AG08395 (cell line): ENCODE measurements around the gene PTH1R.

ENCODE experiments used
- DNase-seq: peaks from one replicate; pipeline ENCODE4 v3.0.0; 2012; ENCODE audit warnings: mixed read lengths, low spot score

Gene PTH1R

DNA sequence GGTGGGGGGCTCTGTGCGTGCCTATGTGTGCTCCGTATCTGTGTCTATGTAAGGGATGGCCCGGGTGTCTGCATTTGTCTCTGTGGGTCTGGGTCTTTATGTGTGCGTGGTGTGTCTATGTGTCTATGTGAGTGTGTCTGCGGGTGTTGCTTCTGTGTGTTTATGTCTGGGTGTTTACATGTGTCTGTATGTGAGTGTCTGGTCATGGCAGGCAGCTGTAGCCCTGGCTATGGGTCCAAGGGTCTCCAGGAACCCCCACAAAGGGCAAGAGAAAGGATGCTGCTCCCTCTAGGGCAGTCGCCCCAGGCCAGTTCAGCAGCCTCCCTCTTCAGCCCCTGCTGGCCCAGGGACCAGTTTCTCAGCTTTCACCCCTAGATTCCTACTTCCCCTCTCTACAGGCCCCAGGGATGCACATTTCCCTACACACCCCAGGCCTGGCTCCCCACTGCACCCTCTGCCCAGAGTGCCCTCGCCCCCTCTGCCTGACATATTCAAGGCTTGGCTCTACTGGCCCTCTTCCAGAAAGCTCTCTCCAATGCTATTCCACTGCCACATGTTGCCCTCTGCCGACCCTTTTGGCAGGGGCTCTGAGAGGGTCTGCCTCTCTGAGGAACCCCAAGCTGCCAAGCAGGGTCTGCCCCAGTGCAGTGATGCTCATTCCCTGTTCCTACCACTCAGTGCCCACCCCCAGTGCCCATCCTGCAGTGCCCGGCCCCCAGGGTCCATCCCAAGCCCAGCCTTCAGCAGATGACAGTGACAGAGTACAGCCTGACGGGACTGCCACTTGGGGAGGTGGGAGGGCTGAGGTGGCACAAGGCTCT is 13.2 kb upstream of the PTH1R start:
- DNase-seq: no peak

DNA sequence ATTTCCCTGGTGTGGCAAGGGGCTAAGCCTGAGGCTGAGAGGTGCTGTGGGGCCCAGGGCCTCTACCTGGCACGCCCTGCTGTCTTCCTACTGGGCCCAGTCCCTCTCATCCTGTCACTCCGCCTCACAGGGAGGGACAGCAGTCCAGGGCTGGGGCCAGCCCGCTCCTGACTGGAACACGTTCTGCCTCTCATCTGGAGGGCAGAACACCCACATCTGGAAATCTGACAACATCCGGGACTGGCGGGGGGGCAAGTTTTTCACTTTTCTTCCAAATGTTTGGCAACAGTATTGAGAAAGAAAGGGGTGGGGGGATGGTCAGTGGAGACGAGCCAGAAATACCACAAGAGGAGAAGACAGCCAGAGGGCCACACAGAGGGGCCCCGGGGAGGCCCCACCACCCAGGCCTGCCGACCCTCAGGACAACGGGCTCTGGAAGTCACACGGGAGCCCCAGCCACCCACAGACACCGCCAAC is 12.5 kb upstream of the PTH1R start:
- DNase-seq: peak; percentile 61

DNA sequence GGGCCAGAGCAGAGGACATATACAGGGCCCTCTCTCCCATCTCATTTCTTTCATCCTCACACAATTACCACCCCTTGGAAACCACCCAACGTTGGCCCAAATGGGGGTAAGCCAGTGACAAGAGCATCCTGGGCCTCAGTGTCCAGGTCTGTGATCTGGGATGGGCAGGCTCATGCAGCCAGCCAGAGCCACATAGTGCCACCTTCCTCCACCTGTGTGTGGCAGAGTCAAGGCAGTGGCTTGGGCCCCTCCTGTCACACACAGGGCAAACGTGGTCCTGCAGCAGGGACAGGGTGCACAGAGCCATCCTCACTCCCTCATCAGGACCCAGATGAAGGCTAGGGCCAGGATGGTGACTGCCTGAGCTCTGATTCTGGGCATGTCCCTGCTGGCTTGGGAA is 12.0 kb upstream of the PTH1R start:
- DNase-seq: no peak

DNA sequence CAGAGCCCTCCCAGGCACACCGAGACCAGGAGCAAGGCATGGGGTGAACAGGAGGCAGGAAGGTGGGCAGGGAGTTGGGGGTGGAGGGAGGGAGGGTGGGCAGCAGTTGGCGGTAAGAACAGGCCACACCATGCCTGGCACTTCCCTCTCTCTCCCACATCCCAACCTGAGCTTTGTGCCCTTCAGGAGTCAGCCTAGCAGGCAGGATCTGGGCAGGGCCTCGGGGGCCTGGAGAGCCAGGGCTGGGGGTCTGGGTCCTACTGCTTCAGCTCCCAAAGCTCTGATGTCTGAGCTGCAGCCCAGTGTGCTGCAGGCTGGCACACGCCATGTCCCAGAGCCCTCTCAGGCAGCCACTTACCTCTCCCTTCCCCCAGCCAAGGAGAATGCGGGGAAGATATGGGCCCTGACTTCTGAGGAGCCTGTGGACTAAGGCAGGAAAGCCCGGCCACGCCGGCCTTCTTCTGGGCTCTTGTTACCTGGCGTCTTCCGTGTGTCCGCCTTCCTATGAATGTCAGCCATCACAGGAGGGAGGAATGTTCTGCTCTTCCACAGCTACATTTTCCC is 11.4 kb upstream of the PTH1R start:
- DNase-seq: no peak

DNA sequence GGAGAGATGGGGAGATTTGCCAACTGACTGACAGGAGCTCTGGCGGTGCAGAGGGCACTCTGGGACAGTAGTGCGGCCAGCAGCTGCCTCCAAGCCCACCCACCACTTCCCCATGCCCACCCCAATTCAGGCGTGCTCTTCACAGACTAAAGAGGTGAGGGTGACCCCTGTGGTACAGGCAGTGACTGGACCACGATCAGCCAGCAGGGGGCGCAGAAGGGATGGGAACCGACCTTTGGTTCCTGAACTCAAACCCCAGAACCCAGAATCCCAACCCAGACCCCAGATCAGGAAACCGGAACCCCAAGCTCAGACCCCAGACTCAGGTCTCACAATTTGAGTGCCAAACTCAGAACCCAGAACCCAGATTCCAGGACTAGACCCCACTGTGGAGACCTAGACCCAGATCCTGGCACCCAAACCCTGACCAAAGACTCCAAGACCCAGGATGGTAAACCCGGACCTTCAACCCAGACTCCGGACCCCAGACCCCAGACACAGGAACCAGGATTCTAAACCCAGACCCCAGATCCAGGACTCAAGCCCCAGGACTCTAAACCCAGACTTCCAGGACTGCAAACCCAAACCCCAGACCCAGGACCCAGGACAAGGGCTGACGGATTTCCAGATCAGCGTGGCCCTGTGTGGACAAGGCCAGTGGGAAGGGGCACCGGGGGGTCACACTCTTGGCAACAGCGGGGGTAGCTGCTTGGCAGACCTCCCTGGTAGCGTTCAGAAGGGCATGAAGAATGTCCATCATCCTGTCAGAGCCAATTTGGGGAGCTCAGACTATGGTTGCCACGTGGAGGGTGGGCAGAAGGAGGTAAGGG is 10.6 kb upstream of the PTH1R start:
- peak; percentile 77 for DNase-seq

DNA sequence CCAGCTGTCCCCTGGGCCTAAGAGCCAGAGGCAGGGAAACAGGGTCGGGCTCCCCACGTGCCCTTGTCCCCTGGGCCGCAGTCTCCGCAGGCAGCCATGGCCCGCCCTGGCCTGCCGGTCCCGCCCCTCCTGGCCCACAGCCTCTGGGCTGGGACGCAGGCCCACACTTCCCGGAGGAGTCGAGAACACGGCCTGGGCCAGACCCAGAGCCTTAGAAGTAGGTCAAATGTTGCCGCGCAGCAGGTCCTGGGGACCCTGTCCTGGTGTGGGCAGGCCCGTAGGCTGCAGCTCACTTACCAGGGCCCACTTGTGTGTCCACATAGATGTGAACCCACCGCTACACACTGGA is 10.0 kb upstream of the PTH1R start:
- DNase-seq: peak; percentile 79

DNA sequence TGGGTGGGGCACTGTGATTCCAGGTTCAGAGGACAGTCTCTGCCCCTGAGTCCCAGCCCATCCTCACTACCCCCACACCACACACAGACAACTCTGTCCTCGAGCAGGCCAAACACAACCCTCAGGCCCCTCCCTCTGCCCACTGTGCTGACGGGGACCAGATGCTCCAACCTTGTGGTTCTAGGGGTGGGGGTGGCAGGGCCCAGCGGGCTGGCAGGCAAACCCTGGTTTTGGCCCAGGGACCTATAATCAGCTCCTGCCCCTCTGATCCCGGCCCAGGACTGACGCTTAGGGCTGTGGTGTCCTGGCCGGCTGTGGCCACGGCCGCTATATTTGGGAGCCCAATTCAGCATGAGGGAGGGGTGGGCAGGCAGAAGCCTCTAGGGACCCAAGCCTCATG is 9.2 kb upstream of the PTH1R start:
- DNase-seq: no peak

DNA sequence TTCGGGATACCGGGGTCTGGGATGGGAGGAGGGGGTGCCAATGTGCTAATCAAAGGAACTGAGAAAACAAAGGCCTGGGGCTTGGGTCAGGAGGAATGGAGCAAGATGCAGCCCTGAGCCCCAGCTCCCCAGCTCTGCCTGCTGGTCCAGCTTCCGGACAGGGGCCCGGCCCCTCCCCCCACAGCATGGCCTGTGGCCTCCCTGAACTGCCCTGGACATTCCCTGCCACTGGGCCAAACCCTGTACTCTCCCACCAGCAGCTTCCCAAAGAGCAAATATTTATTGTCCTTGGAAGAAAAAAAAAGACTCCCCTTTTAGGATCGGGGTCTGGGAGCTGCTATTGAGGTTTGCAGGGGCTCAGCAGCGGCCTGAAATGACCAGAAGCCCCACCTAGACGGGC is 8.6 kb upstream of the PTH1R start:
- no peak for DNase-seq

DNA sequence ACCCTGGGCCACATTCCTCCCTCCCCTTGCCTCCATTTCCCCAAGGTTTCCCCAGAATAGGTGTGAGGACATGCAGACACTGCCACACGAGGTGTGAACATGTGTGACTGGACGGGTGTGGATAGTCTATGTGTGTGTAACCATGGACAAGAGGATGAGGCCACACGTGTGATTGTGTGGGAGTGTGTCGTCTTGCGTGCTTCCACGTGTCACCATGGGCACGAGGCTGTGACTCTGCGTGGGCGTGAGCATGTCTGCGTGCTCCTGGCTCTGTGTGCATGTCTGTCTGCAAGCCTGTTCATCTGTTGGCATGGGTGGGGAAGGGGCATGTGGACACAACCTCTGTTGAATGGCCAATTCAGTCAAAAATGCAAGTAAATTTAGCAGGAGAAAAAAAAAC is 8.1 kb upstream of the PTH1R start:
- no peak for DNase-seq

DNA sequence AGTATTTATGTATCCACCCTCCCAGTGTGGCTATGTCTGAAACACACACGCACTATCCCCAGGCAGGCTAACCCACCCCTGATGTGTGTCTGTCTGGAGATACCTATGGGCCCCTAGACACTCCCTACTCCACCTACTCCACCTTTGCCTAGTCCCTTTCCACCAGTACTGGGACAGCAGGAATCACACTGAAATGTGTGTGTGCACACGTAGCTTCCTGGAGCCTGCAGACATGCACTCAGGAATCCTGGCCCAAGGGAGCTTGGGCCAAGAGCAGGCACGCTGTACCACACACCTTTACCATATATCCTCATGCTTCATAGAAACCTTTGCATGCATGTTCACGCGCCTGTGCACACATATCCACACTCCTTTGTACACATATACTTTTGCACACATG is 6.9 kb upstream of the PTH1R start:
- no peak for DNase-seq

DNA sequence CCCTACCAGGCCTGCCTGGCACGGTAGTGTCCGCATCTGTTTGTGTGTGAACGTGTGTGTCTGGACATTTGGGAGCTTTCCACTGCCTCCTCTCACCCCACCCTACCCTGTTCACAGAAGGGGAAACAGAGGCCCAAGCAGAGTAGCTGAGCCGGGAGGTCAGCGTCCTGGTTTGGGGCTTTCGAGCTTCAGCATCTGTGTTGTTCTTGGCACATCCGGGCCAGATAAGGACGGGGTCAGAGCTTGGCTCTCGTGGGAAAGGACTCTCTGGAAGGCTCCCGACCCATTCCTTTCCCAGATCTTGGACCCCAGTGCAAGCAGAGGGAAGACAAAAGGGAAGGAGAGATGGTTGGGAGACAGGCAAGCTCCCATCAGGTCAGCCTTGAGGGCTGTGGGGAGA is 6.3 kb upstream of the PTH1R start:
- no peak for DNase-seq

DNA sequence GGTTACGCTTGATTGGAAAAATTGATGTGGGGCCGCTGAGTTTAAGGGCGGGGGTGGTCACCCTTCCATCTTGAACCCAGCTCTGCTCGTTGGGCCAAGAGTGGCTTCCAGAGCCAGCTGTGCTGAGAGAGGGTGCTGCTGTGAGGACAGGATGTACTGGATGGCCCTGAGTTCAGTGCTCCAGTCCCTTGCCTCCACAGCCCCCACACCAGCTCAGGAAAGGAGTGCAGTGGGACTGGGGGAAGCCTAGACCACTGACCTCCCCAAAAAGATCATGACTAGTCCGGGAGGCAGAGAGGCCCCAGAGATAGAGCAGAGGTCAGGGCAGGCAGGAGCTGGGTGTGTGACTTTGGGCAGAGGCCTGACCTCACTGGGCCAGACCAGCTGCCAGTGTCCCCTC is 4.0 kb upstream of the PTH1R start:
- no peak for DNase-seq

DNA sequence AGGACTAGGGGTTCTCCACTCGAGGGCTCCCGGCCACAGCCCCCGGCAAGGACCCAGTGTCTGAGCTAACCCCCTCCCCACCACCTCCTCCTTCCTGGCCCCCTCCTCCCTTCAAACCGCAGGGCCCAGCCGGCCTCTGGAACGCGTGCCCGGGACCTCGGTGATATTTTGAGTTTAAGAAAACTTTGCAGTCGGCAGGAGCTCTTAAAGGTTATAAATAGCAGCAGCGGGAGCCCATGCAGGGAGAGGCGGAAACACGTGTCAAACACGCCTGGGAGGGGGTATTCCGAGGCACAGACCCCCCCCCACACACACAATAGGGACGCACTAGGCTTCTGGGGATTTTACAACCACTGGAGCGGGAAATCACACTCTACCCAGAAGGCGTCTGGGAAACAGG is 3.1 kb upstream of the PTH1R start:
- no peak for DNase-seq

DNA sequence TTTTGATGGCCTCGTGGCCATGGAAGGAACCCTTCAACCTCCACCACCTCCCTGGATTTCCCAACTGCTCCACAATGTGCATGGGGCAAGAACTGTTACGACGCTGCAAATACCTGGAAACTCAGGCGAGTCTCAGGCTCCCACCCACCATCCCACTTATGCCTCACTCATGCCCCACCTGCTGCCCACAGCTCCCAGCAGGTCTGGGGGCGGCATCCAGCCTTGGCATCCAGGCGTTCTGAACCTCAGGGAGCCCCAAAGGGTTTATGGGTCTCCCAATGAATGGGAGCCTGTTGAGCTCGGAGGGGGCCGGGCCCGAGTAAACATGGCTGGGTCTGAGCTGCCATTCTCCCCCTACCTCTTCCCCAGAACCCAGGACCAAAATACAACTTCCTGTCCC is 2.0 kb upstream of the PTH1R start:
- DNase-seq: no peak

DNA sequence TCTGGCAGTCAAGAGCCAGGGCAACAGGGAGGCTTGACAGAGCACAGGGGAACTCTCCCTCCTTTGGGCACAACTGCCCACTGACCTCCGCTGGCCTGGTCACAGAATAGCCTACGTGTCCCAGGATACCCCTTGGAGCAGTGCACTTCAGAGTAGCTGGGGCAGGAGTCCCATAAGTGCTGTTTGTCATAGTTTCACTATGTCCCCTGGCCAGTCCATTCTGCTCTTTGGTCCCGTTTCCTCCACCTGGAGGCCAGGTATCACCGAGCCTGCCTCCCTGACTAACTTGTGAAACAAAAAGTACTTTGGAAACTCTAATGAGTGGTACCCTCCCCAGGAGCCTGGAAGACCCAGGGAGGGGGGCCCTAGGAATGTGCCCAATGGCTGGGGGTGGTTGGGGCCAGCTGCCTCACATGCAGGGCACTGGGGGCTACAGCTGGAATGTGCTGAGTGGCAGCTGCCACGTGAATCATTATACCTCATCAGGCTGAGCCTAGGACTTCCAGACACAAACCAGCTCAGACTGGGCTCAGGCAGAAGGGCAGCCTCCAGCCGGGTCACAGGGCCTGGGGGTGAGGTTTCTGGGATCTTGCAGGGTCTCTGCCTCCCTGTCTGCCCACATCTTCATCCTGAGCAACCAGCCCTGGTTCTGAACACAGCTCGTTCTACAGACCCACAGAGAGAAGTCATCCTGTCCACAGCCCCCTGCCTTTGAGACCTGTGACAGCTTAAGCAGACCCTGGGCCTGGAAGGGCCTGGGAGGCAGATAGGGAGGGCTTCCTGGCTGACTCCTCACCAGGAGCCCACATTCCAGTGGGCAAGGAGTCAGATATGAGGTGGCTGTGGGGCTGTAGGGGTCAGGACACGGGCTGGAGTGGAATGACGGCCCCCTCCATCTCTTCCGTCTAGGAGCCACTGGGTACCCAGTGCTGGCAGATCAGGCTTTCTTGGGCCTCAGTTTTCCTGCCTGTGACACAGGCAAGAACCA is 914 bp upstream of the PTH1R start:
- DNase-seq: no peak

DNA sequence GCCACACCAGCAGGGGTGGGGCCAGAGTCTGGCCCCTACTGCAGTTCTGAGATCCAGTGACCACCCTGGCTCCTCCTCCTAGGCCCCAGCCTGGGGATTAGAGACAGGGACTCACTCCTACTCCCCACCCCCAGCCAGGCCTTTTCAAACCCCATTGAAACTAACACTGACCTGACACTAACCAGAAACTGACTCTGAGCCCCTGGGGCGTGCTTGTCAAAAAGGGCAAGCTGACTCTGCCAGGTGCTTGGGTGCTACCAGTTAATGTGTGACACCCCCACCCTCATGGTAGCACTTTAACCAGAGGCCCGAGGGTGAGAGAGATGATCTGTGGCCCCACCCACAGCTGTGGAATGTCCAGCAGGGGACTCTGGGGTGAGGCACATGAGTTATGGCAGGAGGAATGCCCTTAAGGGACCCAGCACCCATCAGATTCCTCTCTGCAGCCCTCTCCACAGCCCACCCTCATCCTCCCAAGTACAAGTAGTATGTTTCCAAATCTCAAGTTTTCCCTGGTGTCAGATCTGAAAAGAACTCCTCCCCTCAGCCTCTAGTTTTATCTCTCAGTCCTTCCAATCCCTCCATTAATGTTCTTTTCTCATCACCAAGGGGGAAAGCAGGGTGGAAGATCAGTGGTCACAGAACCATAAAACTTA is 1.4 kb downstream of the PTH1R start:
- no peak for DNase-seq

DNA sequence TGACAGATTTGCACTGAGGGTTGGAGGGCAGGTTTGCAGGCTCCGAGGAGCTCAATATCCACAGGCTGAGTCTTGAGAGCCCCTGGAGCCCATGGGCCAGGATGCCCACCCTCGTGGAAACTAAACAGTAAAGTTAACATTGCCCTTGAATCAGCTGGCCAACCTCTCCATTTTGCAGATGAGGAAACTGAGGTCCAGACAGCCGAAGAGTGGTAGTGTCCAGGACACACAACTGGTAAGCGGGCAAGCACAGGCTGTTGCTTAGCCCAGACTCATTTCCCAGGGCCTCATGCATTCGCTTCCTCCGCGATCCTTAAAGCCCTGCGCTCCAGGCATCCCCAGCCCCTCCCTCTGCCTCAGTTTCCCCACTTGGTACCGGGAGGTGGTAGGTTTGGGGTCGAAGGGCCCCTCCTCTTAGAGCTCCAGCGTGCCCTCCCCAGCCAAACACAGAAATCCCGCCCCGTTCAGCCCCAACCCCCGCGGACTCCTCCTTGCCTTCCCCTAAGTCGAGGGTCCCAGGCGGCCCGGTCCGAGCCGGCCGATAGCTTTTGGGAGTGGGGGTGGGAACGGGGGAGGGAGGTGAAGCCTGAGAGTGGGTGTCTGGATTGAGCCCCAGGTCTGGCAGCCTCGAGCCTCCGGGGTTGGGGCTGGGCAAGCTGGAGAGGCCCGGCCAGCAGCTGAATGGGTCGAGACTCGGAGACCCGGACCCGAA is 3.5 kb downstream of the PTH1R start:
- no peak for DNase-seq

DNA sequence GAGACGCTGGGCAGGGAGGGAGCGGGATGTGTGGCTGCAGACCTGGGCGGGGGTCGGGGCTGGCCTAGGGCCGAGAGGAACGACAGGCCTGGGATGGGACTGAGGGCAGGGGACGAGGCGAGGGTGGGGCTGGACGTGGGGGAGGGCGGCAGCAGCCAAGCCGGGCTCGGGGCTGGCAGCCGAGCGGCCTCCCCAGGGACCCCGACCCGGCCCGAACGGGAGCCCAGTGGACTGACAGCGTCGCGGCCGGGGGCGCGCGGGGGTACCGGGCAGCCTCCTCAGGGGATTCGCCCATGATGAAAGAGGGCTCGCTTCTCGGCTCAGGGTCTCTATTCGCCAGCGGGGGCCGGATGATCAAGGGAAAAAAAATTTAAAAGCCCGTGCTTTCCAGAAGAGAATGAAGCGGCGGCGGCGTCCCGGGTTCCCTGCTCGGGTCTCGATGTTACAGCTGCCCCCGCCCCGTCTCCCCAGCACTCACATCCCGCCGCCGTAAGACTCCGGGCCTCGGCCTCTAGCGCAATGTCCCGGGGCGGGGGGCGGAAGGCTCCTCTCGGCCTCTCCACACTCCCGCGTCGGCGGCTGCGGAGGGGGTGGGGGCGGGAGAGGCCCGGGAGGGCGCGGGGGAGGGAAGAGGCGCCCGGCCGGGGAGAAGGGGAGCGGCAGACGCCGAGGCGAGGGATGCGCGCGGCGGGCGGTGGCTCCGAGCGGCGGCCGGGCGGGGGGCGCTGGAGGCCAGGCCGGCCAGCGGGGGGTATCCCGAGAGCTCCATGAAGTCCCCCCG is 4.3 kb downstream of the PTH1R start:
- DNase-seq: no peak

DNA sequence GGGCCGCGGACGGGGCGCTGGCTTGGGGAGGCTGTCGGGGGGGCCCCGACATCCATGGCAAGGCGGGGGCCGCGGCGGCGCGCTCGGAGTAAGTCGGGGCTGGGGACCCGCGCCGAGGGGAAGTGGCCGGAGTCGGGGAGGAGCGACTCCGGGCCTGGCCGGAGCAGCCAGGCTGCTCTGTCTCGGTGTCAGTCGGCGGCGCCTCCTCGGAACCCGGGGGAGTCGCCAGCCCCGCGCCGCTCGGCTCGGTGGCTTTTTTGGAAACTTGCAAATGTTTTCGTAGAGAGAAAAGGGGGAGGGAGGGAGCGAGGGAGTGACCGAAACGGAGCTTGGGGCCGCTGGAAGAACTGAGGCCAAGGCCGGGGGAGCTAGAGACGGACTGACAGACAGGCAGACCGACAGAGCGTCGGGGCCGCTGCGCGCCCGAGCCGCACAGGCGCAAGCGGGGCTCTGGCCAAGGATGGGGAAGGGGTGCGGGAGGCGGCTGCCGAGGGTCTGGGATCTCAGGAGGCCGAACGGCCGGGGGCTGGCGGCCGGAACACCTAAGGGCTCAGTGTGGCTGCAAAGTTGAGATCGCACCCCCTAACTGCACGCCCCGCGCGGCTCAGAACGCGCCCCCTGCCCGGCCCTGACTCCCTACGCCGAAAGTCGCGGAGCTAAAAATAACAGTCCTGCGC is 5.0 kb downstream of the PTH1R start:
- DNase-seq: no peak
